HG03103 (cell line): ENCODE results near the gene STX16.

ENCODE experiments used
- ATAC-seq: cut with Tn5 transposase; IDR thresholded peaks from one replicate; pipeline ENCODE4 v1.9.1; 2021; ENCODE audit warnings: low read depth; ENCODE audit not compliant: unreplicated experiment

STX16 gene

DNA sequence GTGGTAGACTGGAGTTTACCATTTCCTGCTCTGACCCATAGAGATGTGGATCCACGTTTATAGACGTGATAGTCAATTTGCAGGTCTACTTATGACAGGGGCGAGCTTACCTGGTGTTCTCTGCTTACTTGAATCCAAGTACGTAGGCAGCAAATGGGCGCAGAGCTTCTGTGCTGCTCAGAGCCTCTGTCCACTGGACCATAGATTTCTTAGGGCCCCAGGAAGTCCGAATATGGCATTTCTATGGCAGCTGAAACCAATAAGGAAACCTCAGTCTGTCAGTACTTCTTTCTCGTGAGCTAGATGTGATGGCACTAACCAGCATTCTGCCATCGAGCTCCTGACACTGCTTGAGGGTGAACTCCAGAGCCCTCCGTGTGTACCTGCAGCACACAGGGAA, 22.0 kb downstream of the STX16 start:
- ATAC-seq: no peak

GRCh38 chr20:58675146-58675584, 24.1 kb downstream of the STX16 start:
- ATAC-seq: no peak

- ATAC-seq: no peak
Measured at GRCh38 chr20:58675641-58676040, 24.6 kb downstream of the STX16 start.

DNA sequence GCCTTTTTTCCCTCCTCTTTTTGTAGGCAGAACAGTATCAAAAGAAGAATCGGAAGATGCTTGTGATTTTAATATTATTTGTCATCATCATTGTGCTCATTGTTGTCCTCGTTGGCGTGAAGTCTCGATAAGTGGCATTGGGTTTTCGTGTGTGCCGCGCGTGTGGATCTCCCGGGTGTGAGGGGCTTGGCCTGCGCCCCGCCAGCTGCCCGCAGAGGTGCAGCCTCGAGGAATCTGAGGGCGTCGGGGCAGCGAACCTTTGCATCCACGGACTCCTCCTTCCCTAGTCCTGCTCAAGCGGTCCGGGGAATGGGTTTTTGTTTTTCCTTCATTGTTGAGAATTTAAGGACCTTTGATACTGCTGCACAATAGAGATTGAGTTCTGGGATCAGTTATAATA, 25.1 kb downstream of the STX16 start:
- ATAC-seq: no peak

GRCh38 chr20:58677079-58677604, 26.1 kb downstream of the STX16 start:
- ATAC-seq: no peak

- ATAC-seq: no peak
Measured at GRCh38 chr20:58677808-58678207, 26.7 kb downstream of the STX16 start.

GRCh38 chr20:58678806-58679205, 27.7 kb downstream of the STX16 start:
- no peak for ATAC-seq

DNA sequence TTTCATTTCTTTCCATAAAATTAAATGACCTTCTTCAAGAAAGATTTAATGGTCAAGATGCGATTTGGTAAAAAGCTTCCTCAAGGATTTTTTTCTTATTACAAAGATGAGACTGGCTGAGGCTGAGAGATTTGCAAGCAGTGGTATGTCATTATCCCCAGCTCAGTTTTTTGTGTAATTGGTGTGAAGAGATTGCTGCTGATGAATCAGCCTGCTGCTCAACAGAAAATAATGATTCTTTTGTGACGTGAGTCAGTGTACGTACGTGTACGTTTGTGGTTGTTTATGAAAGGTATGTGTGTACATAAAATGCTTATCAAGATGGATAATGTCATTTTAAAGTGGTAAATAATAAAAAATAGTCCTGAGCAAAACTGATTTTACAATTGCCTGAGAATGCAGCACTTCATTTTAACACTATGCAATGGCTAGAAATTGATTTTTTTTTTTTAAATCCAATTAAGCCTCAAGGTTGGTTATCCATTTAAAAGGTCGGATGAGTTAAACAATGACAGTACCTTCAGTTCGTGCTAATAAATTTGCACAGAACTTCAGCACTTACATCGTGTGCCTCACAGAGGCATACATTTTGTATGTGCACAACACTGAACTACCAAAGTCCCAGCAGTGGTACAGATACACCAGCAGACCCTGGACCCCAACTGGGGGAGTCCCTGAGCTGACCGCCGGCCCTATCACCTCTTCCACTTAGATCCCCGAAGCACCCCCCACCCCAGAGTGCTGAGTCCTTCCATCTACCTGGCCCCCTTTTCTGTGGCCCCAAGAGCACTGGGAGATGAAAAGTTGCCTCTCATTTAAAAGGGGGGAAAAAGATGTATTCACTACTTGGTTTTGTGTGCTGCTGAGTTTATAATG, 31.8 kb downstream of the STX16 start:
- no peak for ATAC-seq

- no peak for ATAC-seq
Measured at GRCh38 chr20:58684291-58684690, 33.2 kb downstream of the STX16 start.

GRCh38 chr20:58685988-58686387, 34.9 kb downstream of the STX16 start:
- ATAC-seq: no peak

- no peak for ATAC-seq
Measured at GRCh38 chr20:58688414-58688813, 37.3 kb downstream of the STX16 start.

DNA sequence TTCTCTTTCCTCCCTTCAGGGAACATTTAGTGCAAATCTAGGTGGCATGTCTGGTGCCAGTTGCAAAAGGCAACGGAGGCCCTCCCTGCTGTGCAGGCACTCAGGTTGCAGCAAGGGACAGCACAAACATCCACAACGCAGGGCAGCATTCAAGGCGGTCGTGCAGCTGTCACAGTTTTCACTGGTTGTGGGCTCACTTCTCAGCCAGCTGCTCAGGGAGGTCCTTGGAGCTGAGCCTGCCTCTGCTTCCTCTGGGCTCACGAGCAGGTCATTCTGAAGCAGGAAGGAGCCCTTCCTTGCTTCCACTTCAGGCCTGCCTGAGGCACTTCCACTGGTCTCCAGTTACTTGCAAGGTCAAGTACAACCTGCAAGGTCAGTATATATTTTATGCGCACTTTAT, 37.8 kb downstream of the STX16 start:
- no peak for ATAC-seq

DNA sequence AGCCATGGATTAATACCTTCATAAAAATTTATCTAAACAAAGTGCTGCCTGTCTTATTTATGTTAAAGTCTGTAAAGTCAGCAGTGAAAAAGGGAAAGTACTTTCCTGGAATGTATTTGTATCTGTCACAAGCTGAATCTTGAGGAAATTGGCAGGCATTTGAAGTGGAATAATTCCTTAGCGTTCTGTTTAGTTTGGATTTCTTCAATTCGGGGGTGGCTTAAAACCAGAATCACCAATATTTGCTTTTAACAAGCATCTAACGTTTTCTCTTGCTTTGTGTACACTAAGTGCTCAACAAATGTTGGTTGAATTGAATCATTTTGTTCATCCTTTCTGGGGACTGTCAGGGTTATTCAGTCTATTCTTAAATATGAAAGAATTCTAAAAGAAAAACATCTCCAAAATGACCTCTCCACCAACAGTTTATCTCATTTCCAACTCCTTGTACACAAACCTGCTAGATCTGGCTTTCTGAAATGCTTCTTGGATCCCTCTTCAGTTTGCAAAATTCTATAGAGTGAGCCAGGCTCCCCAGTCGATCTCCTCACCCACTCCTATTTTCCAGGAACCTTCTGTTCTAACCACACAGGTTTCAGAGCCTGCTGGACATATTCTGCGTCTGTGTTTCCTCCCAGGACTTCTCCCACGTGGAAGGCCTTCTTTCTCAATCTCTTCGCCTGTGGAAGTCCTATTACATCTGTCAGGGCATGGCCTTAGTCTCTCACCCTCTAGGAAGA, 39.5 kb downstream of the STX16 start:
- ATAC-seq: no peak

- no peak for ATAC-seq
Measured at GRCh38 chr20:58691773-58692578, 40.9 kb downstream of the STX16 start.

DNA sequence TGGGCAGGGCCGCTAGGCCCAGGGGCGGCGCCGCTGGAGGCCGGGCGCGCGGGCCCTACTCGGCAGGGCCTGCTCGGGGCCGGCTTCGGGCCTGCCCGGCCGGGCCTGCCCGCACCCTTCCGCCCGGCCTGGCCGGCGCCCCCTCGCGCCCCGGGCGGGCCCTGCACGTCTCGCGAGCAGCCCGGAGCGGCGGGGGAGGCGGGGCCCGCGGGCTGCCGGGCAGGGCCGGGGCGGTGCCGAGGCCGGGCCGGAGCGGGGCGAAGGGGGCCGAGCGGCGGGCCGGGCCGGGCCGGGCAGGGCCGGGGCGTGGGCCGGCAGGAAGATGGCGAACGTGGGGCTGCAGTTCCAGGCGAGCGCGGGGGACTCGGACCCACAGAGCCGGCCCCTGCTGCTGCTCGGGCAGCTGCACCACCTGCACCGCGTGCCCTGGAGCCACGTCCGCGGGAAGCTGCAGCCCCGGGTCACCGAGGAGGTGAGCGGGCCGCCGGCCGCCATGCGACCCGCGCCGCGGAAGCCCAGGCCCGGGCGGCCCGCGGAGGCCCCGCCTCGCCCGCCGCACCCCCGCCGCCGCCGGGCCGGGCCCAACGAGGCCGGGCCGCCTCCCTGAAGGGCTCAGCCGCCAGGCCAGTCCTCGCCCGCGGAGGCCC, 41.6 kb downstream of the STX16 start, which contains the start of gene NPEPL1:
Gene NPEPL1 (plus strand): TSS at position 222 of the 647 bp plus-strand sequence. CDS start 101 bp downstream, at position 323.
- ATAC-seq: peak; percentile 85

- ATAC-seq: no peak
Measured at GRCh38 chr20:58693226-58694006, 42.3 kb downstream of the STX16 start.

DNA sequence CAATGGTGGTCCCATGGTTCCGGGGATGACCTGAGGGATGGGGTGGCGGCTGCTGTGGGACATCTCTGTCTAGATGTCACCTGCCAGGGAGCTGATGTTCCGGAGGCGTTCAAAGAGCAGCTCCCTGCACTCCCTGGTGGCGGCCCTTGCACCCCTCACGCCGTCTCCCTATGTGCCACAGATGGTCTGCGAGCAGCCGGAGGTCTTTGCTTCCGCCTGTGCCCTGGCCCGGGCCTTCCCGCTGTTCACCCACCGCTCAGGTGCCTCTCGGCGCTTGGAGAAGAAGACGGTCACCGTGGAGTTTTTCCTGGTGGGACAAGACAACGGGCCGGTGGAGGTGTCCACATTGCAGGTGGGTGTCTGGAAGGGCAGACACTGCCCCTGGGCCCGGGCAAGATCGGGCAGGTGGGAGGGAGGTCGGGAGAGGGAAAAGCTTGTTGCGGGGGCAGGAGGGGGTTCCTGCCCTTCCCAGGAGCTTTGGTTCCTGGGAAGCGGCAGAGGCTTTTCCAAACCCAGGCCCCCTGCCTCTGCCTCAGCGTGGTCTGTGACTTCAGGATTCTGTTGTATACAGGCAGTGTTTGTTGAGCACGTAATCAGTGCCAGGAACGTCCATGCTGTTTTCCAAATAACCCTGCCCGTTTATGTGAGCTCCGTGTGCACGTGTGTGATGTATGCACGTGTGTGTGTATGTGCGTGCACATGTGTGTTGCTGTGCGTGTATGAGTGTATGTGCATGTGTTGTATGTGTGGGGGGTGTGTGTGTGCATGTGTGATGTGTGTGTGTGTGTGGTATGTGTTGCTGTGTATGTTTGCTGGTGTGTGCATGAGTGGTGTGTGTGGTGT, 43.4 kb downstream of the STX16 start:
- no peak for ATAC-seq

DNA sequence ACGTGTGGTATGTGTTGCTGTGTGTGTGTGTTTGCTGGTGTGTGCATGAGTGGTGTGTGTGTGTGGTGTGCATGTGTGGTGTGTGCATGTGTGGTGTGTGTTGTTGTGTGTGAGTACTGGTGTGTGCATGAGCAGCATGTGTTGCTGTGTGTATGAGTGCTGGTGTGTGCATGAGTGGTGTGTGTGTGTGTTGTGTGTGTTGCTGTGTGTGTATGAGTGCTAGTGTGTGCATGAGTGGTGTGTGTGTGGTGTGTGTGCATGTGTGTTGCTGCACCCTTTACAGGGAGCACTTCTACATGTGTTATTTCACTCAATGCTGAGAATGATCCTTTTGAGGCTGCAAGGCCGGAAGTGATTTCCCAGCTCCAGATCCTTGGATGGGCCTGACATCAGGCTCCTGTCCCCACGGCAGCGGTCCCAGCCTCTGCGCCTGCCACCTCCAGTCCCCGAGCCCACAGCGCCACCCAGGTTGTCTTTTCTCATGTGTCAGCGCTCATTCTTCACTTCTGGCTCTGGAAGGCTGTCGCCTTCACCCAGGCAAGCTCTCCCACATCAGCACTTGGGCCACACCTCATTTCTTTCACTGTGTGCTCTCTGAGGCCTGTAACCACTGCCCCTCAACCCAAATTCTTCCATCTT, 44.1 kb downstream of the STX16 start:
- no peak for ATAC-seq
